GM12875 (cell line): ENCODE measurements around the gene TMEM272.

Source experiments
- H3K4me3 ChIP-seq: one replicate; pipeline ENCODE4 v1.5.1; 2011; ENCODE audit warnings: low read depth, low read length, control low read depth
- CTCF ChIP-seq: IDR thresholded peaks from 2 replicates; pipeline ENCODE4 v1.5.1; 2011; ENCODE audit warnings: low read depth, mild to moderate bottlenecking, control low read depth, inconsistent platforms, low read length, moderate library complexity, borderline replicate concordance; ENCODE audit not compliant: insufficient read depth

TMEM272 gene

GRCh38 chr13:51832471-51833152 lies 12.4 kb downstream of the TMEM272 start:
- no peak overlapping the region for H3K4me3 ChIP-seq
- peak; percentile 55; the same call in 1 of the 2 replicates for TF ChIP-seq CTCF

DNA sequence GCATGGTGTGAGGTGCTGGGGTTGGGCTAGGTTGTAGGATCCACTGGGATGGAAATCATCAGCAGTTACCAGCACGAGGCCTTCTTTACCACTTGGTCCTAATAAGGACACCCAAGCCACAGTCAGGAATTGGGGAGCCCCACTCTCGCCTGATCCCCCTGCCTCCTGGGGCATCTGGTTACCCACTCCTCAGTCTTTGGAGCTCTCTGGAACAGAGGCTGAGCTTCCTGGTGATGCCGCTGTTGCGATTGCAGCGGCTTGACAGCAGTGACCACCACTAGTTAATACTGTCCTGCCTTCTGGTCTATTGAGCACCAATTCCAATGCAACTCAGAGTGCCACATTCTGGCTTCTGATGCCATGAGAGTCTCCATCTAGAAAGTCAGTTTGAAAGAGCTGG lies 13.5 kb downstream of the TMEM272 start:
- no peak overlapping the region for H3K4me3 ChIP-seq
- TF ChIP-seq CTCF: no peak

DNA sequence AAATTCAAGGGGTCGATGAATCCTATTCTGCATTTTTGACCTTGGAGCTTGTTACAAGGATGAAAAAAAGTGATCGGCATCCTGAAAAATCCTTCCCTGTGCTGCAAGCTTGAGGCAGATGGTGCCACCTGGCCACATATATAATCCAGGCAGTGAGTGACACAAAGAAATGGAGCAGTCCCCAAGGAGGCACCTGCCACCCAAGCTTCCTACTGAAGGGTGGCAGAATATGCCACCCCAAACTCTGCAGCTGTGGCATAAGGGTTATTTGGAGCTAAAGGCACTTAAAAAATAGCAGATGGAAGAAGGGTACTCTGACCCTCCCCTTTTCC lies 15.4 kb downstream of the TMEM272 start:
- no peak overlapping the region for H3K4me3 ChIP-seq
- no peak for TF ChIP-seq CTCF

GRCh38 chr13:51828730-51829567 lies 16.0 kb downstream of the TMEM272 start:
- no peak for TF ChIP-seq CTCF
- H3K4me3 ChIP-seq: no peak overlapping the region

DNA sequence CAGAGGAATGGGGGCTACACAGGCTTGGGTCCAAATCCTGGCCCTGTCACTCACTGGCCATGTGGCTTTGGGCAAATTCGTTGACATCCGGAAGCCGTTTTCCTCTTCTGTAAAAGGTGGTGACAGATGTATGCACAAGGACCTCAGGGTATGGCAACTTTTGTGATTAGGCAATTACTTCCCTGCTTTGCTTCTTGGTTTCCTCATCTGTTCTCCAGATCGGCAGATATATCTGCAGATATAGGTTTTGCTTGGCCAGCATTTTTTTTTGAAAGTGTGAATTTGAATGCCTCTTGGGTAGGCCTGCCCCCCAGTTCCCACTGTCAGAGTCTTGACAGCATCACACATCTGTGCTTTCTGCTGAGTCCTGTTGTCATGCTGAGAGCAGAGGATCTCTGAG lies 17.7 kb downstream of the TMEM272 start:
- no peak overlapping the region for H3K4me3 ChIP-seq
- TF ChIP-seq CTCF: no peak

DNA sequence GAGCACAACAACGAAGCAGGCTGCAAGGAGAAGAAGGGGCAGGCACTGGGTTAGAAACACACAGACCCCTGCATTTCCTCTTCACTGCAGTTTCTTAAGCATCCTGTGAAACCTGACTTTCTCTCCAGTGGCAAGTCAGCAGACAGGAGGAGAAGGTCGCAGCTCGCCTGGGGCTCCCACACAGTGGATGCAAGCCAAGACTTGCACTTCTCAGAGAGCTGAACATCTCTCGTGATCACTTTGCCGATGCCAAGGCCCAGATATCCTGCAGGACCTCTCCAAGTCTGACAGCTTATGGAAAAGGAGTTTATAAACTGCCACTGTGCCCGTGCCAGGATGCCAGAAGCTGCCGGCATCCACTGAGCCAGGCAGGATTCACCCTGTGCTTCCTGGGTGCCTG lies 18.4 kb downstream of the TMEM272 start:
- H3K4me3 ChIP-seq: no peak overlapping the region
- no peak for TF ChIP-seq CTCF
